Bronchial epithelial cell (primary cell): ENCODE measurements around the gene SCAMP4. TPM values are rescaled to one million over a fixed set of nuclear protein-coding genes. Genes with fewer than 3 reads are reported as not detected.

Source experiments
- DNase-seq: peaks from one replicate; pipeline ENCODE4 v3.0.0-alpha.2; 2010; ENCODE audit warnings: low read depth
- FAIRE-seq: peaks from 2 replicates; lab custom pipeline; 2011; peaks lifted over from hg19 to GRCh38; lab: Jason Lieb, UNC
- H3K27me3 ChIP-seq: 2 replicates; pipeline ENCODE4 v1.5.1; 2011; ENCODE audit warnings: low read length; ENCODE audit not compliant: control insufficient read depth, insufficient read depth
- H3K36me3 ChIP-seq: 2 replicates; pipeline ENCODE4 v1.5.1; 2011; ENCODE audit warnings: low read length; ENCODE audit not compliant: control insufficient read depth, insufficient read depth
- H3K4me3 ChIP-seq: 2 replicates; pipeline ENCODE4 v1.5.1; 2011; ENCODE audit warnings: mild to moderate bottlenecking, low read depth, low read length, control low read depth
- CTCF ChIP-seq: IDR thresholded peaks from 2 replicates; pipeline ENCODE4 v1.5.1; 2011; ENCODE audit warnings: mild to moderate bottlenecking, moderate library complexity, low read length, control low read depth, inconsistent platforms; ENCODE audit not compliant: insufficient read depth, severe bottlenecking
- total RNA-seq: library from RNA; depleted of rRNA; stranded (reverse); fragments of >200 nt; gene quantifications from 2 replicates; pipeline ENCODE4 v1.2.1, GENCODE V29; 2014

SCAMP4 gene
- total RNA-seq, 1 donor from 2014 or later: 14.2 TPM

- DNase-seq: no peak
- H3K4me3 ChIP-seq: no peak overlapping the region
- FAIRE-seq: no peak
- TF ChIP-seq CTCF: no peak
- H3K27me3 ChIP-seq: no peaks in the 10 kb centered on the region
- peaks cover 2% of the 10 kb centered on the region for H3K36me3 ChIP-seq
Observed at GRCh38 chr19:1858412-1859081, 46.7 kb upstream of the SCAMP4 start.

DNA sequence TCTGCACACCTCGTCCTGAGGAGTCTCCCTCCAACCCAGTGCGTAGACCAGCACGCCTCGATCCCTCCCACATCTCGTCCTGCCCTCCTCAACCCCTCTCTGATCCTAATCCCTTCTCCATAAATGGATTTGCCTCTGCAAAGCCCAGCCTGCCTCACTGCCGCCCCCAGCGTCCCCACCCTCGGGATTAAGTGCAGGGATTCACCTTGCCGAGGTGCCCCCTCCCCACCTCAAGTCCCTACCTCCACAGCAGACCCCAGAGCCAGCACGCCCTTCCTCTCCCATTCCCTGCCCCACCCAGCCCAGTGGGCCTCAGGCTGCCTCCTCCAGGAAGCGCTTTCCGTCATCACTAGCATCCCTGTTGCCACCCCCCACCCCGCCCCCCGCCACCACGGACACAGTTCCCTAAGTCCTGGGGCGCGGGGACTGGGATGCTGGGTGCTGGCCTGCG lies 45.8 kb upstream of the SCAMP4 start:
- FAIRE-seq (peak; percentile 7), DNase-seq (no peak)
- no peaks in the 10 kb centered on the region for H3K27me3 ChIP-seq
- no peak for TF ChIP-seq CTCF
- no peak overlapping the region for H3K4me3 ChIP-seq
- H3K36me3 ChIP-seq: no peaks in the 10 kb centered on the region

DNA sequence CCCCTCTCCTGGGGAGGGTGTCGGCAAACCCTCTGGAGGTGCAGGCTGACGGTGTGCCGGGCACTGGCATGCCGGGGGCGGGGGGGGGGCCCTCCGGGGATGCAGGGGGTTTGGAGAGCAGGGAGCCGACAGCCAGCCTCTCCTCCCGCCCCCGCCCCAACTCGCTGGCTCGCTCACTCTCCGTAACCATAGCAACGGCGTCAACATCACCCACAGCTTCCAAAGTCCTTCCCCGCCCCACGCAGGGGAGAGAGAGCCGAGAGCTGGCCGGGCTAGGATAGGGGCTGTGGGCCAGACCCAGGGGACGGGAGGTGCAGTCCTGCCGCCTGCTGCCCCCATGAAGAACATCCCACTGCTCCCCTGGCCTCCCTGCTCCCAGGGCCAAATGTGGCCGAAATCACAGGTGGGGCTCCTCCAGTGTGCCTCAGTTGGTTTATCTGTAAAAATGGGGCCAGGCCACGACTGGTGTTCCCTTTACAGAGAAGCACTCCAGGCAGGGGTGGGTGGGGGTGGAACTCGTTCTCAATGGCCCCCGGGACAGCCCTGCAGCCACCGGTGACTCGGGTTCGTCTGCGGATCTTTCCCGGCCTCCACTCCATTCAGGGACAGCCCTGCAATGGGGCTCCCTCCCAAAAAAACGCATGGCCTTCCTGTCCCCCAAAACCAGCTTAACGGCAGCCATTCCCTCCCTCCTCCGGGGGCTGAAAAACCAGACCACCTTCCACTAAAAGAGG lies 45.0 kb upstream of the SCAMP4 start:
- DNase-seq: peak; percentile 33
- H3K36me3 ChIP-seq: no peaks in the 10 kb centered on the region
- TF ChIP-seq CTCF: no peak
- H3K4me3 ChIP-seq: peak overlapping the region; percentile 88
- no peaks in the 10 kb centered on the region for H3K27me3 ChIP-seq
- FAIRE-seq: no peak

DNA sequence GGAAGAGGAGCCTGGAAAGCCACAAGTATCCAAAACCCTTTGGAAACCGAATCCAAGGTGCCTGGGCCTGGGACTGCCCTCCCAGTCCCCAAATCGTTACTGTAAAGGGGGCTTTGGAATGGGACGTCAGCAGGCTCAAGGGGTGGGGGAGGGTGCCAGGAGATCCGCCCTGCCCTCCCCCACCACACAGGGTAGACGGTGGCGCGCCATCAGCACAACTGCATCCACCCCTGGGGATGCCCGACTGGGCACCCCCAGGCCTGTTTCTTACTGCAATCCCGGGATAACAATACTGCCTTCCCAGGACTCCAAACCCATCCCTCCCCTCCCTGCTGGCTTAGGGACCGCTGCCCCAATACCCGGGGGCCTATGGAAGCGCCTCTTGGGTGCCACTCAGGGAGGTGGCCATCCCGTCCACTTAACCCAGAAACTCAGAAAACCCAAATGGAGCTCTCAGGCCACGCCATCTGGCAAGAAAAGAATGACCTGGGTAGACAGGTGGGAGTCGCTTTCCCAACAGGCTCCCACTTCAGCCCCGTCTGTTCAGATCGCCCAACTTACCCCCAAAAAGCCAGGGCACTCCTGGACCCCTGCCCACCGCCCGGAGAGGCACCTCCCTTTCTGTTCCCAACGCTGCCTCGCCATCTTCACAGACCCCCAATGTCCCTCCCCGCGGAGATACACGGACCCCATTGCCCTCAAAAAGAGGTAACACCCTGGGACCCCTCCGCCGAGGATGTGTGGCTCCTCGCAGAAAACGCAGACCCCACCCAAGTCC lies 44.2 kb upstream of the SCAMP4 start:
- no peaks in the 10 kb centered on the region for H3K36me3 ChIP-seq
- FAIRE-seq (no peak), DNase-seq (no peak)
- no peaks in the 10 kb centered on the region for H3K27me3 ChIP-seq
- H3K4me3 ChIP-seq: peak overlapping the region; percentile 88
- TF ChIP-seq CTCF: no peak

DNA sequence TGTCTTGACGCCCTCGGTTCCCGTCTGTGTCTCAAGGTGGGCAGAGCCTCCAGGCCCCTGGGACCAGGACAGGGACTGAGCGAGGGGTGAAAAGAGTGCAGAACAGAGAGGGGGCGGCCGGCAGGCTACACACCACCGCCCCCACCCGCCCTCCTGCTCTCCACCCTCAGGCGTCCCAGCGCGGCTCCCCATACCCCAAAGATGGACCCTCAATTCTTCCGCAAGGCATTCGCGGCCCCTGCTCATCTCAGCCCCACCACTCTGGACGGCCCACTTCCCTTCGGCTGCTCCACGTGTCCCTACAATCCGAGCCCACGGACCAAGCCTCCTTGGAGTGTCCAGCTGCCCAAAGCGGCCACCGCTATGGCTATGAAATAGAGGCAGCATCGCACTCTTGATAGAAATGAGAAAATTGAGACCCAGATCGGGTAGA lies 43.6 kb upstream of the SCAMP4 start:
- no peaks in the 10 kb centered on the region for H3K27me3 ChIP-seq
- no peak for TF ChIP-seq CTCF
- peak overlapping the region; percentile 88 for H3K4me3 ChIP-seq
- FAIRE-seq (no peak), DNase-seq (no peak)
- H3K36me3 ChIP-seq: no peaks in the 10 kb centered on the region
